Measurements from ENCODE around the gene ADAM33.

ADAM33 gene

DNA sequence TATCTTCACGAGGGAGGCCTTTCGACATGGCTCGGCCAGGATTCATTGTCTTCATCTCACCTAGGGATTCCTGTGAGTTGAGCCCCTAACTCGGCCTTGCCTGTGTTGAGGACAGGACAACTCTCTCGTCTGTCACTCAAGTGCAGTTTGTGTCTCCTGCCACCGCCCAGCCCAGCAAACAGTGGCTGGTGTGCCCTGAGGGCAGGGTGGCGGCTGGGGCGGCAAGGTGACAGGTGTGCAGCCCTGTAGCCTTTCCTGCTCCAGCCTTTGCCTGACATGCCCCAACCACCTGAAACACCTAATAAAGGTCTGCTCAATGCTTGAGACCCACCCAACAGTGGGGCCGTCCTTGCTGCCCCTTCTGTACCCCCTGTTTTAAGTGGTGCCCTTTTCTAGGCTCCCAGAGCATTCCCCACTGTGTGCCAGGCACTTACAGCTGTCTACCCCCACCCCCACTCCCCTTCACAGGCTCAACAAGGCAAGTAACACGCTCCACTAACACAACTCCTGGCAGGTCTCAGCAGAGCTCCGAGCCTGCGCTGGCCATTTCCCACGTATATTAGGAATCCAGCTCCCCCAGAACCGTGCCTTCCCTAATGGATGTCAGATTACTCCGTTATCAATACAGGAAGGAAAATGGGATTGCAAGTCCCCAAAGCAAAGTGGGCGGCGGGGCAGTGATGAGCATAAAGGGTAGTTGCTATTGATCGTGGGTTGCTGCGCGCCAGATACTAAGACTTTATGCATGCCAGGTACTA lies 36.3 kb downstream of the ADAM33 start:
- no peak for DNase-seq

DNA sequence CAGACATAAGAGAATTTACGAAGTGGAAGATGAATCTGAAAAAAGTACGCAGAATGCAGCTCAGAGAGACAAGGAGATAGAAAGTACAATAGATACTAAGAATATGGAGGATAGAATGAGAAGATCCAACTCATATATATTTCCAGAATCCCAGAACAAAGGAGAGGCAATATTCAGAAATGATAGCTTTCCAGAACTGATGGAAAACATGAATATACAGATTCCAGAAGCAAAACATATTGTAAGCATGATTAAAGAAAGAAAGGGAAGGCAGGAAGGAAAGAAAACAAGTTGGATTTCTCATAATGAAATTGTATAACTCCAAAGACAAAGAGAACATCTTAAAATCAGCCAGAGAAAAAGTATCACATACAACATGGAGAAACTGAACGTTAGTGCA lies 41.6 kb downstream of the ADAM33 start:
- no peak for DNase-seq

DNA sequence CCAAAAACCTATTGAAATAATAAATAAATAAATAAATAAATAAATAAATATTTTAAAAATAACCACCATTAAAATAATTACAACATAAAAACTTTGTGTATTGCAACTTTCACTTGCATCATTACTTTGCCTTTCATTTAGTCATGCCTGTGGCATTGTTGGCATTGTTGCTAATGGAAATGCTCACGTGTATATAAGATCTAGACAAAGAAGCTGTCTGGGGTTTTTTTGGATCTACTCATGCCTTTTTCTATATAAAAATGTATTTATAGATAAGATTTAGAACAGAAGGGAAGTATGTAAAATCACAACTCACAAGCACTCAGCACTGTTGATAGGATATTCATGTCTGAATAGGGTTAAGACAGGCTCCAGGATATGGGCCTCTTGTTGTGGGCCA lies 46.5 kb downstream of the ADAM33 start:
- DNase-seq: no peak

GRCh38 chr20:3633913-3634478 lies 47.8 kb downstream of the ADAM33 start:
- no peak for DNase-seq

- no peak for DNase-seq
These were observed 49.4 kb downstream of the ADAM33 start for GRCh38 chr20:3632311-3633004.

GRCh38 chr20:3631534-3631933 lies 50.3 kb downstream of the ADAM33 start:
- no peak for DNase-seq

DNA sequence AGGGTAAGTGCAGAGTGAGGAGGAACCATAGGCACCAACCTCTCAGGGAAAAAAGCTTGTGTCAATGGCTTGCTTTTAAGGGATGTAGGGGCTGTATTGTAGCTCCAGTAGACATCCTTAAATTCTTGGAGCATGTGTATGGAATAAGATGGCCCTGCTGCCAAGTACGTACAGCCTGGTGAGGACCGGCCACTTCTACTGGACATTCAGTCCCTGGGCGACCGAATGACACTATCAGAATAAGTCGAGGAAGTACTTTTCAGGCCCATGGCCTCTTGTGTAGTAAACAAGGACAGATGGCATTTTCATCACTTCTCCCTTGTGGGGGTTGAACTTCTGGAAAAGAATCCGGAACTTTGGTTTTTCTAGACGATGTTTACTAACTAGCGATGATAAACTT lies 51.4 kb downstream of the ADAM33 start:
- no peak for DNase-seq

DNA sequence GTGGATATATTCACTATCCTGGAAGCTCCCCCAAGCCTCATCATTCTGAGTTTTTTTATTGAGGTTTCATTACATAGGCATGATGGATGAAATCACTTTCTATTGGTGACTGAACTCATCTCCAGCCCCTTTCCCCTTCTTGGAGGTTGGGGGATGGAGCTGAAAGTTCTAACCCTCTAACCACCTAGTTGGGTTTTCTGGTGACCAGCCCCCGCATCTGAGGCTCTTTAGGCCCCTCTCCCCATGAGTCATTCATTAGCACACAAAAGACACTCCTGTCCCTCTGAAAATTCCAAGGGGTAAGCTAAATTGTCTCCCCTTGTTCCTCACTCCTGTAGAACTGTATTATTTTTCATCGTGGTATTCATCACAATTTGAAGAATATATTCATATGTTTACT lies 51.9 kb downstream of the ADAM33 start:
- no peak for DNase-seq

DNA sequence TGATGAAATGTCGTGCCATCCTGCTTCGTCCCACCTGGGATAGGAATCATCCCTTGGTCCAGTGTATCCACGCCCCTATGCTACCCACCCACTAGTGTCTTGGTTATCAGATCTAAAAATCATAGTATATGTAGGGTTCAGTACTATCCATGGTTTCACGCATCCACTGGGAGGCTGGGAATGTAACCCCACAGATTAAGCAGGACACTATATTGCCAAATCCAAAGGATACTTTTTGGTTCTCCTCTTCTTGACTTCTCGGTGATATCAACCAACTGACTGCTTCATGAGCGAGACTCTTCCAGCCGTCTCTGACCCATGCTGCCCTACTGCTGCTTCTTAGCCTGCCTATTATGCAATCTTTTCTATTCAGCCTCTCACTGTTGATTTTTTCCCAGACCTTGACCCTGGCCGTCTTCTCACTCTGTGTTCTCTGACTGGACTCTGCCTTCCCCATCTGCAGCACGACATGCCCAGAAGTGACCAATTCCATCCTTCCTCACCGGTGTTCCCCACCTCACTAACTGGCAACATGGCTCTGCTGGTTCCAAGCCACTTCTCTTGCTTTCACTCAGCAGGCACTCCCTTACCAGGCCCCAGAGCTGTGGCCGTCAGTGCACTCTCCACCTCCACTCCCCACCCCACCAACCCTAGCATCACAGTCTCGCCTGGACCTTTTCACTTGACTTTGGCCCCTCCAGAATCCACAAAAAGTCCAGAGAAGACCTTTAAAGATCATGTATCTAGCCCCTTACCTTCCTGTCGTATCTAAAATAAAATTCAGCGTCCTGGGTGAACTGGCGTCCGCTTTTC lies 53.1 kb downstream of the ADAM33 start:
- no peak for DNase-seq

DNA sequence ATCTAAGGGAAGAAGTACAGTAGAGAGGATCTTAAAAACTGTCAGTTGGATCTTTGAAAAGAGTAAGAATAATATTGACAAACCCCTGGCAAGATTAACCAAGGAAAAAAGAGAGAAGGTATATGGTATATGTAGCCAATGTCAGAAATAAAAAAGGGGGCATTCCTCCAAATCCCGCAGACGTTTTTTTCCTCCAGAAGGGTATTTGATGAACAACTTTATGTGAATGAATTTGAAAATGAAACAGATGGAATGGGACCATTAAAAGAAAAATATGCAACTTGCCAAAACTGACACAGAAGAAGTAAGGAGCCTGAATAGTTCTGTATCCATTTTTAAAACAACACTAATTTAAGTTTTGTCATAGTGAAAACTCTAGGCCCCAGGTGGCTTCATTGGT lies 54.3 kb downstream of the ADAM33 start:
- DNase-seq: no peak

DNA sequence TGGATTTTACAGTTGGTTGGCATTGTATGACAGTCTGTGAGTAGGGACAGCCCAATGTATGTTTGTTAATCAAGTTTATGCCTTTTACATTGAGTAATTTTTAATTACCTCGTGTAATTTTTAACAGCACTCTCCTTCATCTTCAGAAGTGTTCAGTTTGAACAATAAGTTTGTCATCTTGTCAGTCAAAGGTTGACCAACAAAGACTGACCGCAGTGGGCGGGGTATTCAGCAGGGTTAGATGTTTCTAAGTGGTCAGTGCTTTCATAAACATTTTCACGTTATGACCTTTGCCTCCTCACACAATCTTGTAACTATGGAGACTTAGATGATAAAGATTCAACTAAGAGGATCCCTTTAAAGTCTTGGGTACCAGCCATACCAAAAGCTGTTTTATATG lies 59.4 kb downstream of the ADAM33 start:
- DNase-seq: no peak

DNA sequence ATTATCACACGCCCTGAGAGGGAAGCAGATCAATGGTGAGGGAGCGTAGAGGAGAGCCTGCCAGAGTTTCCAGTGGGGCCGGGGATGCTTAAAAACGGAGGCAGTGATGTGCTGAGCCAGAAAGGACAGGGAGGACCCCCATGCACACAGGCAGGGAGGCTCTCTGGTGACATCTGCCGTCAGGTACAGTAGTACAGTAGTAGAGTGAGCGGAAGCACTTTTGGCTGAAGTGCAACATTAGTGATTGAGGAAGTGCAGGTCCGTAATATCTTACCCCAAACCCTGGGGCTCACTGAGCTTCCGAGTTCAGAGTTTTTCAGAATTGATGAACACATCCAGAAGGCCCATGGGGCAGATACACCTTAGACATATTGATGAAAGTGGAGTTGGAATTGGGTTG lies 60.7 kb downstream of the ADAM33 start:
- DNase-seq: no peak
